KOPT-K1 (cell line): ENCODE measurements around the gene MORN2.
A peak's percentile ranks its signal among the peaks of the same experiment; 100 is the strongest.

Experiments
- H3K27ac ChIP-seq: fragments of 200-600 bp; sonication (generic); 2 replicates; pipeline ENCODE4 v1.5.1; 2016; ENCODE audit warnings: antibody characterized with exemption, mild to moderate bottlenecking, low read depth, low read length; ENCODE audit not compliant: poor library complexity, severe bottlenecking
- H3K36me3 ChIP-seq: fragments of 200-600 bp; sonication (generic); 2 replicates; pipeline ENCODE4 v1.5.1; 2017; ENCODE audit warnings: antibody characterized with exemption, mild to moderate bottlenecking, low read length, moderate library complexity; ENCODE audit not compliant: insufficient read depth
- H3K9me3 ChIP-seq: fragments of 200-600 bp; sonication (generic); 2 replicates; pipeline ENCODE4 v1.5.1; 2017; ENCODE audit warnings: antibody characterized with exemption, low read length, mild to moderate bottlenecking; ENCODE audit not compliant: insufficient read depth, poor library complexity, severe bottlenecking

The MORN2 gene

GRCh38 chr2:38873763-38874162 is 2.0 kb upstream of the MORN2 start:
- H3K9me3 ChIP-seq: peaks cover 18% of the 10 kb centered on the region
- no peaks in the 10 kb centered on the region for H3K36me3 ChIP-seq
- no peak overlapping the region for H3K27ac ChIP-seq

GRCh38 chr2:38875227-38875575 is 575 bp upstream of the MORN2 start:
- peak overlapping the region; percentile 49 for H3K27ac ChIP-seq
- H3K36me3 ChIP-seq: no peaks in the 10 kb centered on the region
- peaks cover 15% of the 10 kb centered on the region for H3K9me3 ChIP-seq

- no peak overlapping the region for H3K27ac ChIP-seq
- no peaks in the 10 kb centered on the region for H3K36me3 ChIP-seq
These were observed 631 bp downstream of the MORN2 start for GRCh38 chr2:38876407-38876806.

GRCh38 chr2:38886063-38886462 is 10.3 kb downstream of the MORN2 start:
- Histone ChIP-seq H3K36me3 (no peaks in the 10 kb centered on the region), H3K9me3 (no peaks in the 10 kb centered on the region), H3K27ac (no peak overlapping the region)

More at GRCh38 chr2:38876407-38876806, 631 bp downstream of the MORN2 start:
- peaks cover 13% of the 10 kb centered on the region for H3K9me3 ChIP-seq

- Histone ChIP-seq H3K27ac (no peak overlapping the region), H3K9me3 (no peaks in the 10 kb centered on the region), H3K36me3 (no peaks in the 10 kb centered on the region)
These were observed 11.6 kb downstream of the MORN2 start for GRCh38 chr2:38887347-38887746.

GRCh38 chr2:38887902-38888554 is 12.3 kb downstream of the MORN2 start:
- H3K36me3 ChIP-seq: no peaks in the 10 kb centered on the region
- no peak overlapping the region for H3K27ac ChIP-seq
- H3K9me3 ChIP-seq: no peaks in the 10 kb centered on the region

GRCh38 chr2:38889045-38889444 is 13.3 kb downstream of the MORN2 start:
- H3K9me3 ChIP-seq: no peaks in the 10 kb centered on the region
- no peak overlapping the region for H3K27ac ChIP-seq
- no peaks in the 10 kb centered on the region for H3K36me3 ChIP-seq

GRCh38 chr2:38889575-38889974 is 13.8 kb downstream of the MORN2 start, which contains the start of gene ARHGEF33:
ARHGEF33 (plus strand) TSS chr2:38889875; CDS start chr2:38919448, 29,573 bp downstream.
- Histone ChIP-seq H3K9me3 (no peaks in the 10 kb centered on the region), H3K36me3 (no peaks in the 10 kb centered on the region), H3K27ac (no peak within 1 kb of the TSS)

- Histone ChIP-seq H3K27ac (no peak overlapping the region), H3K36me3 (no peaks in the 10 kb centered on the region)
These were observed 17.0 kb downstream of the MORN2 start for GRCh38 chr2:38892819-38893218.

GRCh38 chr2:38898256-38898655 is 22.5 kb downstream of the MORN2 start:
- no peaks in the 10 kb centered on the region for H3K36me3 ChIP-seq
- H3K9me3 ChIP-seq: no peaks in the 10 kb centered on the region
- H3K27ac ChIP-seq: no peak overlapping the region

More at GRCh38 chr2:38892819-38893218, 17.0 kb downstream of the MORN2 start:
- H3K9me3 ChIP-seq: no peaks in the 10 kb centered on the region

- H3K9me3 ChIP-seq: no peaks in the 10 kb centered on the region
- no peaks in the 10 kb centered on the region for H3K36me3 ChIP-seq
These were observed 24.9 kb downstream of the MORN2 start for GRCh38 chr2:38900726-38901125.

GRCh38 chr2:38905251-38905650 is 29.5 kb downstream of the MORN2 start:
- Histone ChIP-seq H3K9me3 (no peaks in the 10 kb centered on the region), H3K36me3 (no peaks in the 10 kb centered on the region), H3K27ac (no peak overlapping the region)

More at GRCh38 chr2:38900726-38901125, 24.9 kb downstream of the MORN2 start:
- H3K27ac ChIP-seq: no peak overlapping the region

GRCh38 chr2:38907242-38907641 is 31.5 kb downstream of the MORN2 start:
- Histone ChIP-seq H3K36me3 (no peaks in the 10 kb centered on the region), H3K9me3 (no peaks in the 10 kb centered on the region), H3K27ac (no peak overlapping the region)

GRCh38 chr2:38907743-38908562 is 32.2 kb downstream of the MORN2 start:
- H3K27ac ChIP-seq: no peak overlapping the region
- H3K36me3 ChIP-seq: no peaks in the 10 kb centered on the region
- H3K9me3 ChIP-seq: no peaks in the 10 kb centered on the region

GRCh38 chr2:38909872-38910271 is 34.1 kb downstream of the MORN2 start:
- H3K36me3 ChIP-seq: no peaks in the 10 kb centered on the region
- no peak overlapping the region for H3K27ac ChIP-seq
- H3K9me3 ChIP-seq: no peaks in the 10 kb centered on the region
